GM18498 (cell line): Measurements from ENCODE around the gene COL26A1.
"Not testable (repeated sequence)": the region's sequence is repeated elsewhere in the genome, so short reads cannot be mapped to it uniquely, and the experiment has no call there.

ENCODE experiments used
- ATAC-seq: cut with Tn5 transposase; IDR thresholded peaks from one replicate; pipeline ENCODE4 v1.9.1; 2021; ENCODE audit warnings: mild to moderate bottlenecking, moderate library complexity; ENCODE audit not compliant: unreplicated experiment

COL26A1 gene

DNA sequence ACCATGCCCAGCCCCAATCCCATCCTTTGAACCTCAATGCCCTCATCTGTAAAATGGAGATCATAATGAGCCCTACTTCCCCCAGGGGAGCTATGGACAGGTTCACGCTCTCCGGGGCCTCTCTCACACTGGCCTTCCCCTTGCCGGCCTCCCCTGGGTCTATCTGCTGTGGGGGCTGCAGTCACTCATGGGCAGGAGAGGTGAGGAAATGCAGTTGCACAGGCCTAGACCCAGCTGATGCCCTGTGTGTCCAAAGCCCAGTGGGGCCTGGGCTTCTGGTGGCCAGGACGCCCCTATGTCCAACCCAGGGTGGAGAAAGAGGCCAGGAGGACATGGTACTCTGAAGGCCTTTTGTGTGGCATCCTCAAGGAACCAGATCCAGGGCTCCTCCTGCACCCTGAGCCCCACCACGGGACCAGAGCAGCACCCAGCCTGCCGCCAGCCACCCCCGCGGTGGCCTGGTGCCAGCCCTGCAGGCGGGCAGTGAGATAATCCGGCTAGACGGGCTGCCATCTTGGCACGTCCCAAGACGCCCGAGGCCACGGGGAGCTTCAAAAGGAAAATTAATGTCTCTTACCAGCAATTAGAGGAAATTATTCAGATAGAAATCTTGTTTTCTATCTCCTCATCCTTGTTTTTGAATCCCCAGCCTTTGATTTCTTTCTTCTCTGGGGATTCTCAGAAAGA is 227.4 kb downstream of the COL26A1 start:
- ATAC-seq: no peak

DNA sequence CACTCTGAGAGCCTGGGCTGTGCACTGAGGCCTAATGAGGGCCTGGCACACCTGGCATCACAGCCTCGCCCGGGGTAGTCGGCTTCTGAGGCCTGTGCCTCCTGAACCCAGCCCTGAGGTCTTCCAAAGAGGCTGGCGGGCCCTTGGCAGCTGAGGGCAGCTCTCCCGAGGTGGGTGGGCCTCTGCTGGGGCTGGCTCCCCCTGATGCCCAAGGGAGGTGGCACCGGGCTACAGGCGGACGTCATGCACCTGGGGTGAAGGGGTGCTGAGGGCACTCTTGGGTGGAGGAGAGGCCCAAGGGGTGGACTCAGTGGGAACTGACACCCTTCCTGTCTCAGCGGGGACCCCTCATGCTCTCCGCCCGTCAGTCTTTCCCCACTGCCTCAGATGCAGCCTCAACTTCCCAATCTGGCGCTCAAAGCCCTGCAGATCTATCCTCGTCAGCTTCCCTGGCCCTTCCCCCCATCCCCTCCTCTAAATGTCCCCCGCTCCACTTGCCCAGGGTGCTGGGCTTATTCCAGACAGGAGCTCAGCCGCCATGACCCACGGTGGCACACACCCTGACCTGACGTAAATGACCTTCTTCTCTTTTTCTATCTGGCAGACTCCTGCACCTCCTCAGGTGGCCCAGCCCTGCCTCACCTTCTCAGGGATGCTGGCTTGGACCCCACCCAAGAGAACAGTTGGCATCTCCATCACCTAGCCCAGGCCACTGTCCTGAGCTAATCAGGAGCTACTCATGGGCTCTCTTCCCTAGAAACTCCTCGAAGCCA is 228.2 kb downstream of the COL26A1 start:
- ATAC-seq: no peak

DNA sequence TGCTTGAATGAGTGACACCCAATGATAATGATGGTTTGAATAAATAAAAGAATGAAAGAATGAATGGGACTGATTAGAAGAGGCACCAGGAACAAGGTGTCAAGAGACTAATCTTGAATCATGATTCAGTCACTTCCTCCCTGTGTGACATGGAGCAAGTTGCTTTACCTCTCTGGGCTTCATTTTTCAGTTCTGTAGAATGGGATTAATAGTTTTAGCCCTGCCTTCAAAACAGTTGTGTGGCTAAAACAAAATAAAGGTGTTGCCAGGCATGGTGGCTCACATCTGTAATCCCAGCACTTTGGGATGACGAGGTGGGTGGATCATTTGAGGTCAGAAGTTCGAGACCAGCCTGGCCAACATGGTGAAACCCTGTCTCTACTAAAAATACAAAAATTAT is 228.8 kb downstream of the COL26A1 start:
- ATAC-seq: no peak

DNA sequence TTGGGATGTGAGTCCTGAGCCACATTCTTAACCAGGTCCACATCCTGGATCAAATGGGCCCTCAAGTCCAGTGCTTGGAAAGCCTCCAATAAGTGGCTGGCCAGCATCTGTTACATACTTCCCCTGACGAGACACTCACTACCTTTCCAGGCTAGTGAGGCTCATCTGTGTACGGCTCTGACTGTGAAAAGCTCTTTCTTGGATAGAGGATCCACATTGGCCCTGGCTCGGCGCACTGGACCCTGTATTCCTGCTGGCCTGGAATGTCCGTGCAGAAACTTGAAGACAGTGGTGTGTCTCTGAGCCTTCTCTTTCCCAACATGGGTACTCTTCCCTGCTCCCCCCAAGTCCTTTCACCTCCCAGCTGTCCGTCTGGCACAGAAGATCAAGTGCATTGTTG is 230.9 kb downstream of the COL26A1 start:
- no peak for ATAC-seq

DNA sequence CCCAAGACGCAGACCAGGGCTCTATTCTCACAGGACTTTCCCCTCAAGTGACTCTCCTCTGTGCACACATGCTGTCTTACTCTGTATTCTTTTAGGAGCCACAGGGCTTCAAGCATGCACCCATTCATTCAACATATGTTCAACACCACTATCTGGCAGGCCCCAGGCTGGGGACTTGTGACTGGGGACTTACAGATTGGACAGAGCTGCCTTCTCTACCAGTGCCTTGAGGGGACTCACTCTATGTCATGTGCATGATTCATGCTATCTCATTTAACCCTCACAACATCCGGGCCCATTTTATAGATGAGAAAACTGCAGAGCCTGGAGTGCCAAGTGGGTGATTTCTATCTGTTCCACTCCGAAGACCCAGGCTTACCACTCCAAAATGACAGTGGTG is 232.1 kb downstream of the COL26A1 start:
- ATAC-seq: no peak

DNA sequence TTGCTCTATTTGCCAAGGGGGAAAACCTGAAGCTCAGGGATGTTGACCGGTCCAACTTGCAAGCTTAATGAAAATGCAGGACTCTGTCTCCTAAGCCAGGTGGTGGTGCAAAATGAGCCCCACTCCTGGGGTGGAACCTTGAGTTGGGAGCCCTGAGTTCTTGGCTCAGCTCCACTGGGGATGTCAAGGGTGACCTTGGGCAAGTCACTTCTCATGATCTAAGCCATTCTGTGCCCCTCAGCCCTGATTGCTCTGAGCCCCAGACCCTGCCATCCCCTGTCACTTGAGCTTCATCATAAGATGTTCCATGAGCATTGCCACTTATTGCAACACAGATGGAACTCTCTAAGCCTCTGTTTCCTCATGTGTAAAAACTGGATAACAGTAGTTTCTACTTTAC is 232.6 kb downstream of the COL26A1 start:
- no peak for ATAC-seq

DNA sequence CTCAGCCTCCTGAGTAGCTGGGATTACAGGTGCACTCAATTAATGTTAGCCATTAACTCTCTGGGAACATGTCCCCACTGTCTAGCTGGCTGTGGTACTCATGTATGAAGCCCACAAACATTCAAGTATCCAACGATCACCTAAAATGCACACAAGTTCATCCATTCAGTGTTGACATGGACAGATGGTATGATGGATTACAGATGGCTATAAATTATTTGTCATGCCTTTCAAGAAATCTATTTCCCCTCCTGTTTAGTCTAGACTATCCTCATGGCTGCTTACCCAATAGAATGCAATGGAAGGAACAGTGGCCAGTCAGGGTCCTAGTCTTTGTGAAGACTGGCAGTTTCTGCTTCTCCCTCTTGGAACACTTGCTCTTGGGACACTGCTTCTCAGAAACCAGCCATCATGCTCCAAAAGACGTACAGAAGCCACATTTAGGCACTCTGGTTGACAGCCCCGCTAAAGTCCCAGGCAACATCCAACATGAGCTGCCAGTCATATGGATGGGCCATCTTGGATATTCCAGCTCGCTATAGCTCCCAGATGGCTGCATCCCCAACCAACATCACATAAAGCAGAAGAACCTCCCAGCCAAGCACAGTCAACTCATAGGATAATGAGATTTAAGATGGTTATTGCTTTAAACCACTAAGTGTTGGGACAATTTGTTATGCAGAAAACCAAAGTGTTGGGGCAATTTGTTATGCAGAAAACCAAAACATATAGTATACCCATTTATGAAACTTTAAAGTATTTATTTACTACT is 233.3 kb downstream of the COL26A1 start:
- no peak for ATAC-seq

DNA sequence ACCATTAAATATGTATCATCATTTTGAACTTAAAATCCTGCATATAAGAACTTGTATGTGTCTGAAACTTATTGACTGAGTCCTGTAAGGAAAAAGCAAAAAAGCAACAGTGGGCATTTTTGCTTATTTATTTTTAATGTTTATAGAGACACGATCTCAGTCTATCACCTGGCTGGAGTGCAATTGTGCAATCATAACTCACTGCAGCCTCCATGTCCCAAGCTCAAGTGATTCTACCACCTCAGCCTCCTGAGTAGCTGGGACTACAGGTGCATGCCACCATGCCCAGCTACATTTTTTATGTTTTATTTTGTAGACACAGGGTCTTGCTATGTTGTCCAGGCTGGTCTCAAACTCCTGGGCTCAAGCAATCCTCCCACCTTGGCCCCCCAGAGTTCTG is 234.2 kb downstream of the COL26A1 start:
- ATAC-seq: no peak

DNA sequence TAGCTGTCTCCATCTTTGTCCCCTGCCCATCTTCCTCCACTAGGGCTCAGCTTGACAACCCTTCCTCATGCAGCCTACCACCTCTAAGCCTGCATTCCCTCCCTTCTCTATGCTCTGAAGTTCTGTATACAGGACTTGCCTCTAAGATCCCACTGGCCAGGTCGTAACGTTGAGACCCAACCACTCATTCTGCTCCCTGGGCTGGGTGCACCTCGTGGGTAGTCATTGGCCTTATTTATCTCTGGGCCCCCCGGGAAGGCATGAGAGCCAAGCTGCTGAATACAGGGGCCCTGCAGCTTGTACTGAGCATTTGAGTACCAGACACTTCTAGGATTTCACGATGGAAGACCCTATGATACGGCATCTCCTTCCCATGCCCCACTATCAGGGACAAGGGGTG is 235.3 kb downstream of the COL26A1 start:
- no peak for ATAC-seq

DNA sequence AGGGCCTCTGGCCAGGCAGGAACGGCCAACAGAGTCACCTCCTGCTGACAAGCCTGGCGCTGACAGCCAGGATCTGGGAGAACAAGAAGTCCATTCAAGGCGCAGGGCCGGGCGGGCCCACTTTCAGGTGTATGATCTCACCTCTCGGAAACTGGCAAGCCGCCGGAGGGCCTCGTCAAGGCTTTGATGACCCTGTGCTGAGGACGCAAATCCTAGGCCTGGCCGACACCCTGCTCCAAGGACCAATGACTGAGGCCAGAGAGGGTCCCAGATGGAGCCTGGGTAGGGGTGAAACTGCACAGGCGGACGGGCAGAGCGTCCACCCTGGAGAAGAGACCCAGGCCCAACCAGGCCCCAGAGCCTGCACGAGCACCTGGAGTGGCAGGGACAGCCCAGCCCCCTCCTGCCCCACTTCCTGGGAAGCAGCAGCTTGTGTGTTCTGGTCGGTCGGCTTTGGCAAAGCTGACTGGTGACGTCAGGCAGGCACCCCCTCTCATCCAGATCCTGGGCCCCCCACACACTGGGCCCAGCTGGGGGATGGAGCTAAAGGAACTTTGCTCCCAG is 235.8 kb downstream of the COL26A1 start:
- no peak for ATAC-seq

DNA sequence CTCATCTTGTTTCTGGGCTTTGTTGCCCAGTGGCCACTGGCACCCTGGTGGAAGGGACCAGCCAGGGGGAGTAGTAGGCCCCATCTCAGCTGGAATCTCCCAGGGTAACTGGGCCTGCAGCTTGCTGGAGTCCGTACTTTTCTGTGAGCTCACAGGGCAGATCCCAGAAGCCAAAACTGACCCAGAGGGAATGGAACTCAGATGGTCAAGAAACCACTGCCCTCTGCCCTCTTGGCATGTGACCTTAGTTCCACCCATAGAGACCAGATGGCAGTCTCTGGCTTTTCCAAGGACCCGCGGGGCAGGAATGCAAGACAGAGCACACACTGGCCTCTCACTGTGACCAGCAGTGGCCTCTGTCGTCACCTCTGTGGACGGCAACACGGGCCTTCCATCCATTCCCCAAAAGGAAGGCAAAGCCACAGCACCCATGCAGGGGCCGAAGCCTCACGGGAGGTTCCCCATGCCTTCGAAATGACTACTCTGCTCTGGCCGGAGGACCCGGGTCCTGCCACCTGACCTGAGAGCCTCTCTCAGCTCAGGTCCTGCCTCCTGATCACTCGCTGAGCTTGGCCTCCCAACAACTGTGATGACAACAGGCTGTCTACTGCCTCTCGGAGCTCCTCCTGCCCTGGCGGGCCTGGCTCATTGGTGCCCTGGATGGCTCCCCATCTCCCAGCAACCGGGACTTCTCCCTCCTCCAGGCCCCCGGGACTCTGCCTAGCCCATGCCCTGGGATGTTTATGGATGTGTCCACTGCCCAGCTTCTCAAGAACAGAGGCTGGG is 236.5 kb downstream of the COL26A1 start:
- no peak for ATAC-seq

DNA sequence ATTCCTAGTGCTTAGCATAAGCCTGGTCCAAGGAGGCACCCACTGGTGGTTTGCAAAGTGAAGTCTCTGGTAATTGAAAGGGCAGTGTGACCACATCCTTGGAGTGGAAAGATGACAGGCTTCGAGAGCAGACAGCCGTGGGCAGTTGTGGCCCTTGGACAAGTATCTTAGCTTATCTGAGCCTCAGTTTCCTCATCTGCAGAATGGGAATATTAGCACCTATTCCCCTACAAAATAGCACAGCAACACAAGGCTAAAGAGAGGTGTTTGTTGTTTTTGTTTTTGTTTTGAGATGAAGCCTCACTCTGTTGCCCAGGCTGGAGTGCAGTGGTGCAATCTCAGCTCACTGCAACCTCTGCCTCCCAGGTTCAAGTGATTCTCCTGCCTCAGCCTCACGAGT is 237.1 kb downstream of the COL26A1 start:
- ATAC-seq: no peak

DNA sequence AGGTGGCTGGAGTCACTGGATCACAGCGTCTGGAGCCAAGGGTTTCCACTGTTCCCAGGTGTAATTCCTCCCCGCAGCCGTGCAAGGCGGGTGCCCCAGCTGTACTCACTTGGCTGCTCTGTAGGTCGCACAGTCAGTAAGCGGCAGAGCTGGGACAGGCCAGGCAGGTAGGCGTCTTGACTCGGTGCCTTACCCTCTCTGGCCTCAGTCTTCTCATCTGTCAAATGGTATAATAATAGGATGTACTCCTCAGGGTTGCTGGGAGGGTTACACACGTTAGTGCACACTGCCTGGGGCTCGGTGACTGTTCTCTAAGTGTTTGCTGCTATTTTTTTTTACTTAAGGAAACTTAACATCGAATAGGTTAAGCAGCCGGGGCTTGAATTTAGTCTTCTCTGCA is 239.4 kb downstream of the COL26A1 start:
- no peak for ATAC-seq

DNA sequence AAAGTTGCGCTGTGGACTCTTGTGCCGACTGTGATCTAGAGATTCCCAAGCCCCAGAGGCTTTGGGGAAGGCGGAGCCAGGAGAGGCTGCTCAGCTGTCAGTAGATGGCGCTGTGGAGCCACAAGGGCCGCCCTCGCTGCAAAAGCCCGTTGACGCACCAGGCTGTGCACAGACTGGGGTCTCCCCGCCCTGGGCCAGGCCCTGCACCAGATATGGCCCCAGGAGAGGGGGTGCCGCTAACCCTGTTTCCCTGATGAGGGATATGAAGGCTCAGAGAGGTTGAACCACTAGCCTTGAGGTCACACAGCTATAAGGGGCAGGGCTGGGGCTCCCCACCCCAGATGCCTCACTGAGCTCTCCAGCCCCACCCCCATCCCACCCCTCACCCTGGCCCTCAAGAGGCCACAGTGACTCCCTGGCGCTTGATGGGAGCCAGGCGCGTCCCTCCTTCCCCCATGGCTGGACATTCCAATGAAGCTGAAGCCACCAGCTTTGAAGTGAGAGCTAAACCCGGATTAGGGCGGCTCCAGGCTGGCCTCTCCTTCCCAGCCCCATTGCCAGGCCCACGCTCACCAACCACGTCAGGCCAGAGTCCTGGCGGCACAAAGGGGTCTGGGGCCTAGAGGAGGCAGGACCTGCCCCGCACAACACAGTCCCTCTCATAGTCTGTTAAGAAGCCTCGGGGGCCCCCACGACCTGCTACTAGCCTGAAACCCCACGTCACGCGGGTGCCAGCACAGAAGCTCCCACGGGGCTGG is 240.0 kb downstream of the COL26A1 start:
- ATAC-seq: no peak

DNA sequence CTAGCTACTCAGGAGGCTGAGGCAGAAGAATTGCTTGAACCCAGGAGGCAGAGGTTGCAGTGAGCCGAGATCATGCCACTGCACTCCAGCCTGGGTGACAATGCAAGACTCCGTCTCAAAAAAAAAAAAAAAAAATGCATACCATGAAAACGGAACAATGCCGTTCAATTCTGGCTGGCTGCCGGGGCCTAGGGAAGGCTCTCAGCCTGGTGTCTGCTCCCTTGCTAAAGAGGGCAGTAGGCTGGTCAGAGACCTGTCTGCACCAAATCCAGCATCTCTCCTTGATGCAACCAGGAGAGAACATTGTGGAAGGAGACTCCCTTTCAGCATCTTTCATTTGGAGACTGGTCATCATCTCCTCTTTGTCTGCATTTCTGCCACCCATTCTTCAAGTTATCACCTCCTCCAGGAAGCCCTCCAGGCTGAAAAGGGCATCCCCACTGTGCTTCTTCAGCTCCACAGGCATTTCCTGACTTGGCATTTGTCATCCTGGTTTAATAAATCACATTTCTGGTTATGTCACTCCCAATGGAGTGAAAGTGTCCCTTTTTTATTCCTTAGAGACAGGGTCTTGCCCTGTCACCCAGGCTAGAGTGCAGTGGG is 241.8 kb downstream of the COL26A1 start:
- ATAC-seq: no peak

DNA sequence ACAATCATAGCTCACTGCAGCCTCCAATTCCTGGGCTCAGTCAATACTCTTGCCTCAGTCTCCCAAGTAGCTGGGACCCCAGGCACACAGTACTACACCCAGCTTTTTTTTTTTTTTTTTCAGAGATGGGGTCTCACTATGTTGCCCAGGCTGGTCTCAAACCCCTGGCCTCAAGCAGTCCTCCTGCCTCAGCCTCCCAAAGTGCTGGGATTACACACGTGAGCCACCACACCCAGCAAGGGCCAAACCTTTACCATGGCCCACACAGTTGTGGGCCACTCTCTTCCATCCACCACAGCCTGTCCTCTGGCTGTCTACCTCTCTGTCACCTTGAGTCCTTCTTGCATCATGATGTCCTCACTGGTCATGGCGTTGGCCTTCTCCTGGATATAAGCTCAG is 242.3 kb downstream of the COL26A1 start:
- ATAC-seq: not testable (repeated sequence)

DNA sequence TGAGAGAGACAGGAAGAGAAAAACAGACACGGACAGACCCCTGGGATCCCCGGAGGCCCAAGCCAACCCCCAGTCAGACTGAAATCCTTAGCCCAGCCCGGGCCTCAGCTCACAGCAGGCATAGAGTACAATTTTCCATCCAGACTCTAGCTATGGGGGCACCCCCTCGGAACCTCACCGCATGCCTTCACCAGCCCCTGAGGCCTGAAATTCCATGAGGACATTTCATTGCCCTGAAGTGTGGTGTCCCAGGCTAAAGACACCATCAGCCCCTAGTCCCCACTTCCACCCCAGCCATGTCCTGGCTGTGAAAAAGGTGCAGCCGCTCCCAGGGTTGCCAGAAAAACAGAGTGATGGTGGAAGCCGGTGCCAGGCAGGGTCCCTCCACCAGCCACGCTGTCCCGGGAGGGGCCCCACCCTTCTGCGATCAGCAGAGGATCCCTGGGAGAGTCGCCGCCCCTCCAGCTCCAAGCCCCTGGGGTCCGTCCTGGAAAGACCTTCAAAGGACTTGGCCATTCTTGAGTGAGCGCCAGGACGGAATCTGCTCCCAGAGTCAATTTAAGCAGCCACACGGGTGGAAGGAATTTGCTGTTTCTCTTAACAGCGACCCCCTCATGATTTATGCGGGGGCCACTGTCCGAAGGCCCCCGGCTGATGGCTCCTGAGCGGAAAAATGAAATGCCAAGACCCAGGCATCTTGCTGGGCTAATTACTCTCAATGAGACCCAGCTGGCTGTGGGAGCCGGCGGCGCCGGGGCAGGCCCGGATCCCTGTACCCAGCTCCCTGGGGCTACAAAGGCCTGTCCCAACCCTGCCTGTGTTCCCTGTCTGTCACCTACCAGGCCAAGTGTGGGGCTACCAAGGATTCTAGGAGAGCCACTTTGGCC is 243.2 kb downstream of the COL26A1 start:
- ATAC-seq: no peak

DNA sequence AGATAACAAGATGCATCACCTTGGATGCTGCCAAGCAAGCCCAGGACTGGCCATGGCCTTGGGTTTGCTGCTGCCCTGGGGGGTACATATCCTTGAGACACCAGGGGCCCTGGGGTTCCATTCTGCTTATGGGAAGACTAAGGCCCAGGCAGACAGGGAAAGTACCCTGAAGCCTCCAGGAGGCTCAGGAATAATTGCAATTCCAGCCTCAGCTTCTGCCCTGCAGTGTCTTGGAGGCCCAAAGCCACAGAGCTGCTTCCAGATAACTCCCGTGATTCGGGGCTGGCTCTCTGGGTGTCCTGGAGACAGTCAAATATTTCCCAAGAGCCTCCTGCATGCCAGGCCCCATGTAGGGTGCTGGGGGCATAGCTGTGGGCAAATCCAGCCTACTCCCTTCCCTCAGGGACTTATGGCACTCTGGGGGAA is 243.8 kb downstream of the COL26A1 start:
- ATAC-seq: no peak
